SKM-1 treated with dmso at 0.1 percent for 144 hours (cell line): ENCODE measurements around the gene HAUS5.
"Not testable (repeated sequence)": the region's sequence is repeated elsewhere in the genome, so short reads cannot be mapped to it uniquely, and the experiment has no call there.

Experiments
- DNase-seq: peaks from one replicate; lab custom pipeline; 2025; ENCODE audit not compliant: unreplicated experiment; lab: John Stamatoyannopoulos, UW

The HAUS5 gene

GRCh38 chr19:35612559-35613321 is at the start of gene HAUS5:
Gene HAUS5, plus strand, starts transcription at chr19:35612735. Its CDS starts 60 bp downstream, at chr19:35612795.
- peak; percentile 78 for DNase-seq

GRCh38 chr19:35562776-35563175 is 49.8 kb upstream of the HAUS5 start:
- DNase-seq: no peak

GRCh38 chr19:35563207-35563829 is 49.2 kb upstream of the HAUS5 start, which contains the start of gene ATP4A:
Gene ATP4A, minus strand, starts transcription at chr19:35563658. Its CDS starts 29 bp downstream, at chr19:35563629.
- DNase-seq: no peak

- DNase-seq: no peak
These were observed 47.3 kb upstream of the HAUS5 start for GRCh38 chr19:35565016-35565856.

- no peak for DNase-seq
These were observed 45.8 kb upstream of the HAUS5 start for GRCh38 chr19:35566738-35567137.

GRCh38 chr19:35569281-35569781 is 43.2 kb upstream of the HAUS5 start:
- DNase-seq: no peak

- DNase-seq: no peak
These were observed 41.0 kb upstream of the HAUS5 start for GRCh38 chr19:35571406-35571965.

- DNase-seq: no peak
These were observed 34.6 kb upstream of the HAUS5 start for GRCh38 chr19:35577918-35578317.

- DNase-seq: no peak
These were observed 33.8 kb upstream of the HAUS5 start for GRCh38 chr19:35578707-35579106.

- DNase-seq: no peak
These were observed 29.8 kb upstream of the HAUS5 start for GRCh38 chr19:35582760-35583159.

- no peak for DNase-seq
These were observed 26.7 kb upstream of the HAUS5 start, which contains the start of gene PMIS2 for GRCh38 chr19:35585848-35586247. Gene PMIS2, plus strand, starts transcription at chr19:35586173. Its CDS starts 87 bp downstream, at chr19:35586260.

GRCh38 chr19:35587321-35587720 is 25.2 kb upstream of the HAUS5 start:
- no peak for DNase-seq

GRCh38 chr19:35590875-35591274 is 21.7 kb upstream of the HAUS5 start:
- DNase-seq: no peak

- DNase-seq: peak; percentile 52
These were observed 20.3 kb upstream of the HAUS5 start for GRCh38 chr19:35592226-35592625.

GRCh38 chr19:35595026-35595425 is 17.5 kb upstream of the HAUS5 start:
- not testable (repeated sequence) for DNase-seq

GRCh38 chr19:35595928-35596327 is 16.6 kb upstream of the HAUS5 start:
- no peak for DNase-seq

- DNase-seq: no peak
These were observed 16.1 kb upstream of the HAUS5 start for GRCh38 chr19:35596366-35596999.

GRCh38 chr19:35601971-35602370 is 10.6 kb upstream of the HAUS5 start:
- no peak for DNase-seq

- DNase-seq: not testable (repeated sequence)
These were observed 8.1 kb upstream of the HAUS5 start for GRCh38 chr19:35604436-35604835.

- DNase-seq: not testable (repeated sequence)
These were observed 5.4 kb upstream of the HAUS5 start for GRCh38 chr19:35607170-35607569.
